Measurements from ENCODE around the gene GPHA2. TPM values are rescaled to one million over a fixed set of nuclear protein-coding genes. Genes with fewer than 3 reads are reported as not detected.

GPHA2 gene
- polyA plus RNA-seq, 4 donors = 0.13 to 0.19 TPM; not detected in 2

GRCh38 chr11:64925536-64926436 is 9.9 kb downstream of the GPHA2 start:
- FAIRE-seq (no peak), DNase-seq (peak in 1 of 2 donors; percentile 19)
- Histone ChIP-seq H3K27me3 (ENCODE audit: control insufficient read depth in 3 of 3, insufficient read depth in 3 of 3, low read length in 3 of 3) (peaks cover 0 to 6% (median 0%) of the 10 kb centered on the region in 3 donors), H3K9me3 (ENCODE audit: control insufficient read depth in 2 of 2, insufficient read depth in 1 of 2, low read depth in 1 of 2, low read length in 1 of 2) (no peaks in the 10 kb centered on the region), H3K4me1 (ENCODE audit: control insufficient read depth in 3 of 3, insufficient read depth in 2 of 3, low read depth in 1 of 3, low read length in 2 of 3) (peaks cover 0 to 16% (median 9%) of the 10 kb centered on the region in 3 donors), H3K27ac (ENCODE audit: low read depth in 1 of 3, low read length in 2 of 3) (no peak overlapping the region), H3K4me3 (ENCODE audit: low read depth in 1 of 3, low read length in 3 of 3) (peak overlapping the region in 2 of 3 donors; percentile 79 to 85), H3K36me3 (ENCODE audit: control insufficient read depth in 3 of 3, insufficient read depth in 2 of 3, low read depth in 1 of 3, low read length in 3 of 3) (peaks cover 3 to 29% (median 7%) of the 10 kb centered on the region in 3 donors)
- WGBS, 3 donors = 42 to 66% (median 59%) methylated on average over 16 to 24 of the region's 24 CpGs

GRCh38 chr11:64924910-64925284 is 10.8 kb downstream of the GPHA2 start:
- H3K36me3 ChIP-seq (ENCODE audit: control insufficient read depth in 3 of 3, insufficient read depth in 2 of 3, low read depth in 1 of 3, low read length in 3 of 3) = peaks cover 0 to 22% (median 2%) of the 10 kb centered on the region in 3 donors
- H3K9me3 ChIP-seq (ENCODE audit: control insufficient read depth in 2 of 2, insufficient read depth in 1 of 2, low read depth in 1 of 2, low read length in 1 of 2) = no peaks in the 10 kb centered on the region
- WGBS, 3 donors = 1 to 2% (median 2%) methylated on average over 24 of the region's 24 CpGs
- H3K27me3 ChIP-seq (ENCODE audit: control insufficient read depth in 3 of 3, insufficient read depth in 3 of 3, low read length in 3 of 3) = peaks cover 0 to 6% (median 0%) of the 10 kb centered on the region in 3 donors
- DNase-seq = peak in 1 of 2 donors; percentile 31
- no peak for FAIRE-seq
- peak overlapping the region in 1 of 3 donors; percentile 98 for H3K27ac ChIP-seq (ENCODE audit: low read depth in 1 of 3, low read length in 2 of 3)
- peak overlapping the region; percentile 73 to 85 (median 79) for H3K4me3 ChIP-seq (ENCODE audit: low read depth in 1 of 3, low read length in 3 of 3)
- peaks cover 0 to 16% (median 9%) of the 10 kb centered on the region in 3 donors for H3K4me1 ChIP-seq (ENCODE audit: control insufficient read depth in 3 of 3, insufficient read depth in 2 of 3, low read depth in 1 of 3, low read length in 2 of 3)

GRCh38 chr11:64923944-64924909 is 11.5 kb downstream of the GPHA2 start, which contains the start of gene PPP2R5B:
Gene PPP2R5B (plus strand): TSS chr11:64924689. CDS start chr11:64925735, 1,046 bp downstream.
- no peak for FAIRE-seq
- 1% methylated on average over 38 to 47 of the region's 47 CpGs for WGBS, 3 donors
- peak; percentile 94 to 97 for DNase-seq
- H3K9me3 ChIP-seq (ENCODE audit: control insufficient read depth in 2 of 2, insufficient read depth in 1 of 2, low read depth in 1 of 2, low read length in 1 of 2) = no peaks in the 10 kb centered on the region
- H3K4me3 ChIP-seq (ENCODE audit: low read depth in 1 of 3, low read length in 3 of 3) = peak within 1 kb of the TSS; percentile 73 to 85 (median 79)
- peaks cover 0 to 6% (median 0%) of the 10 kb centered on the region in 3 donors for H3K27me3 ChIP-seq (ENCODE audit: control insufficient read depth in 3 of 3, insufficient read depth in 3 of 3, low read length in 3 of 3)
- peaks cover 0 to 19% (median 0%) of the 10 kb centered on the region in 3 donors for H3K36me3 ChIP-seq (ENCODE audit: control insufficient read depth in 3 of 3, insufficient read depth in 2 of 3, low read depth in 1 of 3, low read length in 3 of 3)
- peaks cover 0 to 16% (median 9%) of the 10 kb centered on the region in 3 donors for H3K4me1 ChIP-seq (ENCODE audit: control insufficient read depth in 3 of 3, insufficient read depth in 2 of 3, low read depth in 1 of 3, low read length in 2 of 3)
- peak within 1 kb of the TSS; percentile 79 to 98 (median 92) for H3K27ac ChIP-seq (ENCODE audit: low read depth in 1 of 3, low read length in 2 of 3)

- Histone ChIP-seq H3K9me3 (ENCODE audit: control insufficient read depth in 2 of 2, insufficient read depth in 1 of 2, low read depth in 1 of 2, low read length in 1 of 2) (no peaks in the 10 kb centered on the region), H3K27me3 (ENCODE audit: control insufficient read depth in 3 of 3, insufficient read depth in 3 of 3, low read length in 3 of 3) (peaks cover 0 to 6% (median 0%) of the 10 kb centered on the region in 3 donors), H3K36me3 (ENCODE audit: control insufficient read depth in 3 of 3, insufficient read depth in 2 of 3, low read depth in 1 of 3, low read length in 3 of 3) (peaks cover 0 to 12% (median 0%) of the 10 kb centered on the region in 3 donors), H3K4me3 (ENCODE audit: low read depth in 1 of 3, low read length in 3 of 3) (no peak overlapping the region), H3K4me1 (ENCODE audit: control insufficient read depth in 3 of 3, insufficient read depth in 2 of 3, low read depth in 1 of 3, low read length in 2 of 3) (peaks cover 0 to 18% (median 9%) of the 10 kb centered on the region in 3 donors), H3K27ac (ENCODE audit: low read depth in 1 of 3, low read length in 2 of 3) (peak overlapping the region in 1 of 3 donors; percentile 98)
- FAIRE-seq (no peak), DNase-seq (no peak)
- 93 to 96% (median 94%) methylated on average over 11 of the region's 11 CpGs for WGBS, 3 donors
Measured at GRCh38 chr11:64923151-64923661, 12.5 kb downstream of the GPHA2 start.

- H3K27ac ChIP-seq (ENCODE audit: low read depth in 1 of 3, low read length in 2 of 3) = no peak overlapping the region
- WGBS, 3 donors = 50 to 57% (median 50%) methylated on average over 3 of the region's 3 CpGs
- H3K4me1 ChIP-seq (ENCODE audit: control insufficient read depth in 3 of 3, insufficient read depth in 2 of 3, low read depth in 1 of 3, low read length in 2 of 3) = peaks cover 0 to 21% (median 9%) of the 10 kb centered on the region in 3 donors
- peaks cover 0 to 3% (median 0%) of the 10 kb centered on the region in 3 donors for H3K36me3 ChIP-seq (ENCODE audit: control insufficient read depth in 3 of 3, insufficient read depth in 2 of 3, low read depth in 1 of 3, low read length in 3 of 3)
- H3K4me3 ChIP-seq (ENCODE audit: low read depth in 1 of 3, low read length in 3 of 3) = no peak overlapping the region
- peaks cover 0 to 6% (median 0%) of the 10 kb centered on the region in 3 donors for H3K27me3 ChIP-seq (ENCODE audit: control insufficient read depth in 3 of 3, insufficient read depth in 3 of 3, low read length in 3 of 3)
- FAIRE-seq (no peak), DNase-seq (no peak)
- H3K9me3 ChIP-seq (ENCODE audit: control insufficient read depth in 2 of 2, insufficient read depth in 1 of 2, low read depth in 1 of 2, low read length in 1 of 2) = no peaks in the 10 kb centered on the region
Measured at GRCh38 chr11:64921384-64921783, 14.3 kb downstream of the GPHA2 start.

DNA sequence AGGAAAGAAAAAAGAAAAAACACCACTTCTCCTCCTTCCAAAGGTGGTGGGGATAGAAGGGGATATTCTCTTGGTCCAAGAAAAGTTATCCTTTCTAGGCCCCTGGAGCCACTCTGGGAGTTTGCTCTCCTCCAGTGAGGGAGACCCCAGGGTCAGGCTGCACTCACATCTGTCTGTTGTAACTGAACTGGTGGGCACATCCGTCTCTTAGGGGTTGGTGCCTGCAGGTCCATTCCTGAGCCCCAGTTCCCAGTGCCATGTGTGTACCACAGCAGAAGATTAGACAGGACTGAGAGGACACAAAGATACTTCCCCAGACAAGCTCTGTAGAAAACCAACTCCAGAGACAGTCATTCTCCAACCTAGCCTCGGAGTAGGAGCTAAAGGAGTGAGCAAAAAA is 15.6 kb downstream of the GPHA2 start:
- WGBS, 3 donors = 87 to 97% (median 87%) methylated on average over 2 of the region's 2 CpGs
- H3K36me3 ChIP-seq (ENCODE audit: control insufficient read depth in 3 of 3, insufficient read depth in 2 of 3, low read depth in 1 of 3, low read length in 3 of 3) = no peaks in the 10 kb centered on the region
- peaks cover 0 to 1% (median 0%) of the 10 kb centered on the region in 3 donors for H3K27me3 ChIP-seq (ENCODE audit: control insufficient read depth in 3 of 3, insufficient read depth in 3 of 3, low read length in 3 of 3)
- no peak overlapping the region for H3K27ac ChIP-seq (ENCODE audit: low read depth in 1 of 3, low read length in 2 of 3)
- FAIRE-seq = no peak
- no peak for DNase-seq
- peaks cover 0 to 25% (median 0%) of the 10 kb centered on the region in 3 donors for H3K4me1 ChIP-seq (ENCODE audit: control insufficient read depth in 3 of 3, insufficient read depth in 2 of 3, low read depth in 1 of 3, low read length in 2 of 3)
- no peak overlapping the region for H3K4me3 ChIP-seq (ENCODE audit: low read depth in 1 of 3, low read length in 3 of 3)
- no peaks in the 10 kb centered on the region for H3K9me3 ChIP-seq (ENCODE audit: control insufficient read depth in 2 of 2, insufficient read depth in 1 of 2, low read depth in 1 of 2, low read length in 1 of 2)

DNA sequence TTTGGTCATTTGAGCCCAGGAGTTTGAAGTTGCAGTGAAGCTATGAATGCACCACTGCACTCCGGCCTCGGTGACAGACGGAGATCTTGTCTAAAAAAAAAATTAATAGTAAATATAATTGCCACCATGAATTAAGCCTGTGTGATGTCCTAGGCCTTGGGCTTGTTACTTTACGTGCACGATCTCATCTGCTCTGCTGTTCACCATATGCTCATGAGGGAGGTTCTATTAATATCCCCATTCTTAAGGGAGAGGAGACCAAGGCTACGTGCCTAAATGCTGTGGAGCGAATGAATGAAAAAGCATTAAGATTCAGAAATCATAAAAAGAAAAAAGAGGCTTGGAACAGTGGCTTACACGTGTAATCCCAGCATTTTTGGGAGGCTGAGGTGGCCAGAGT is 16.1 kb downstream of the GPHA2 start:
- WGBS, 3 donors = 89 to 93% (median 90%) methylated on average over 8 of the region's 8 CpGs
- no peak for DNase-seq
- H3K9me3 ChIP-seq (ENCODE audit: control insufficient read depth in 2 of 2, insufficient read depth in 1 of 2, low read depth in 1 of 2, low read length in 1 of 2) = no peaks in the 10 kb centered on the region
- no peak for FAIRE-seq
- H3K36me3 ChIP-seq (ENCODE audit: control insufficient read depth in 3 of 3, insufficient read depth in 2 of 3, low read depth in 1 of 3, low read length in 3 of 3) = peaks cover 0 to 4% (median 0%) of the 10 kb centered on the region in 3 donors
- H3K27me3 ChIP-seq (ENCODE audit: control insufficient read depth in 3 of 3, insufficient read depth in 3 of 3, low read length in 3 of 3) = no peaks in the 10 kb centered on the region
- no peak overlapping the region for H3K4me3 ChIP-seq (ENCODE audit: low read depth in 1 of 3, low read length in 3 of 3)
- no peak overlapping the region for H3K27ac ChIP-seq (ENCODE audit: low read depth in 1 of 3, low read length in 2 of 3)
- H3K4me1 ChIP-seq (ENCODE audit: control insufficient read depth in 3 of 3, insufficient read depth in 2 of 3, low read depth in 1 of 3, low read length in 2 of 3) = peaks cover 0 to 25% (median 0%) of the 10 kb centered on the region in 3 donors

Measured in small intestine (tissue), 7 donors.